Transverse colon (tissue), 4 donors: ENCODE data around the gene ZDHHC6.

Experiments used
- EP300 ChIP-seq: sonication (generic); formaldehyde crosslinking; IDR thresholded peaks from one replicate; pipeline ENCODE4 v1.6.1; 2017; ENCODE audit warnings: antibody characterized with exemption, low read depth
- POLR2A ChIP-seq: fragments of 450-650 bp; IDR thresholded peaks from one replicate; pipeline ENCODE4 v1.6.1; 2016; ENCODE audit warnings: antibody characterized with exemption, mild to moderate bottlenecking, moderate library complexity
- POLR2AphosphoS5 ChIP-seq, 3 donors: sonication (generic); formaldehyde crosslinking; IDR thresholded peaks; one replicate each; pipeline ENCODE4 v1.6.1; 2016; ENCODE audit warnings: antibody characterized with exemption in 3 of 3
- TF ChIP-seq, protein P1 (sequence below), 5 experiments: fragments of 200-600 bp in 3 of 5; fragments of 450-650 bp in 2 of 5; sonication (generic) in 3 of 5; IDR thresholded peaks; 1 replicate in 2 of 5; 2 replicates in 3 of 5; pipeline ENCODE4 v1.5.1; 2016 to 2017; ENCODE audit warnings: antibody characterized with exemption in 5 of 5, inconsistent platforms in 3 of 5, mild to moderate bottlenecking in 2 of 5, moderate library complexity in 1 of 5

DNA sequence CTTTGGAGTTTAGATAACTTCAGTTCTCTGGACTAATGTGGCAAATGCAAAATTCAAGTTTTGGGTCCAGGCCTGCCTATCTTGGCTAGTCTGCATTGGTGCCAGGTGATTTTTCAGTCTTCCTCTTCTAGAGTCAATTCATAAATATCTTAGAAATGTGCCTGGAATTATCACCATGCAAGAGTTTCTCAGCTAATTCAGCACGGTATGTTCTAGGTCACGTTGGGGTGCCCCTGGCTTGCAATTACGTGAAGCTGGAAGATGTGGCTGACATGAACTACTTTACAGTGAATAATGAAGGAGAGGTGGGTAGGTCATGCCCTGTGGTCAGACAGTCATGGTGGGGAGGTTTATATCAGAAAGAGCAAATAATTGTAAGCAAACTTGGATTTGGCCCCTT, 25.0 kb downstream of the ZDHHC6 start:
- TF ChIP-seq POLR2A (no peak), POLR2AphosphoS5 (IDR thresholded peaks at IDR 0.05) (no peak), EP300 (no peak)
- TF ChIP-seq, protein P1, sequence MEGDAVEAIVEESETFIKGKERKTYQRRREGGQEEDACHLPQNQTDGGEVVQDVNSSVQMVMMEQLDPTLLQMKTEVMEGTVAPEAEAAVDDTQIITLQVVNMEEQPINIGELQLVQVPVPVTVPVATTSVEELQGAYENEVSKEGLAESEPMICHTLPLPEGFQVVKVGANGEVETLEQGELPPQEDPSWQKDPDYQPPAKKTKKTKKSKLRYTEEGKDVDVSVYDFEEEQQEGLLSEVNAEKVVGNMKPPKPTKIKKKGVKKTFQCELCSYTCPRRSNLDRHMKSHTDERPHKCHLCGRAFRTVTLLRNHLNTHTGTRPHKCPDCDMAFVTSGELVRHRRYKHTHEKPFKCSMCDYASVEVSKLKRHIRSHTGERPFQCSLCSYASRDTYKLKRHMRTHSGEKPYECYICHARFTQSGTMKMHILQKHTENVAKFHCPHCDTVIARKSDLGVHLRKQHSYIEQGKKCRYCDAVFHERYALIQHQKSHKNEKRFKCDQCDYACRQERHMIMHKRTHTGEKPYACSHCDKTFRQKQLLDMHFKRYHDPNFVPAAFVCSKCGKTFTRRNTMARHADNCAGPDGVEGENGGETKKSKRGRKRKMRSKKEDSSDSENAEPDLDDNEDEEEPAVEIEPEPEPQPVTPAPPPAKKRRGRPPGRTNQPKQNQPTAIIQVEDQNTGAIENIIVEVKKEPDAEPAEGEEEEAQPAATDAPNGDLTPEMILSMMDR (IDR thresholded peaks at IDR 0.05), result no peak
